SK-N-SH (cell line): Measurements from ENCODE around the gene MCTP1. TPM values are rescaled to one million over a fixed set of nuclear protein-coding genes. Genes with fewer than 3 reads are reported as not detected.
A peak's percentile ranks its signal among the peaks of the same experiment; 100 is the strongest.

Experiments used
- CTCF ChIA-PET: fragments of 300-600, 350-600 bp; formaldehyde crosslinking; extraction: SDS; loops from one replicate; lab custom pipeline; 2021; lab: Yijun Ruan, JAX
- POLR2A ChIA-PET: fragments of 350-600 bp; sonication (Branson Sonifier 250); formaldehyde crosslinking; extraction: SDS; loops from one replicate; lab custom pipeline; 2020; ENCODE audit warnings: antibody characterized with exemption, inconsistent platforms; lab: Yijun Ruan, JAX
- DNase-seq: peaks from one replicate; pipeline ENCODE4 v3.0.0; 2012
- H2AFZ ChIP-seq: fragments of 200-600 bp; sonication (generic); 2 replicates; pipeline ENCODE4 v1.8.1; 2016; ENCODE audit warnings: antibody characterized with exemption, mild to moderate bottlenecking, low read depth
- H3F3A ChIP-seq: fragments of 200-600 bp; sonication (generic); replicated peaks from 2 replicates; pipeline ENCODE3; 2016; ENCODE audit warnings: antibody characterized with exemption, mild to moderate bottlenecking; ENCODE audit not compliant: insufficient read depth
- H3K27ac ChIP-seq, 2 experiments: fragments of 200-500 bp in 1 of 2; fragments of 200-600 bp in 1 of 2; sonication (Bioruptor generic) in 1 of 2; sonication (generic), shearing (Covaris generic) in 1 of 2; 2 replicates each; pipeline versions ENCODE4 v1.5.1 to v1.6.1; 2014 to 2016; ENCODE audit warnings: low read depth in 2 of 2, inconsistent platforms in 1 of 2, low read length in 1 of 2, mild to moderate bottlenecking in 1 of 2, mixed read lengths in 1 of 2
- H3K27me3 ChIP-seq: fragments of 200-600 bp; sonication (generic), shearing (Covaris generic); 2 replicates; pipeline ENCODE4 v1.6.1; 2016; ENCODE audit warnings: mixed run types; ENCODE audit not compliant: insufficient read depth
- H3K36me3 ChIP-seq, 2 experiments: fragments of 200-500 bp in 1 of 2; fragments of 200-600 bp in 1 of 2; sonication (Bioruptor generic) in 1 of 2; sonication (generic) in 1 of 2; replicated peaks in 1 of 2; 2 replicates each; pipeline versions ENCODE3 to v1.5.1; 2014 to 2016; ENCODE audit warnings: low read length in 1 of 2, mild to moderate bottlenecking in 1 of 2; ENCODE audit not compliant: insufficient read depth in 2 of 2, control insufficient read depth in 1 of 2
- H3K4me1 ChIP-seq, 2 experiments: fragments of 200-500 bp in 1 of 2; fragments of 200-600 bp in 1 of 2; sonication (Bioruptor generic) in 1 of 2; sonication (generic), shearing (Covaris generic) in 1 of 2; 2 replicates each; pipeline versions ENCODE4 v1.5.1 to v1.6.1; 2014 to 2016; ENCODE audit warnings: low read depth in 1 of 2, low read length in 1 of 2, mixed run types in 1 of 2; ENCODE audit not compliant: insufficient read depth in 2 of 2, control insufficient read depth in 1 of 2
- H3K4me2 ChIP-seq: fragments of 200-600 bp; sonication (generic), shearing (Covaris generic); 2 replicates; pipeline ENCODE4 v1.6.1; 2017; ENCODE audit warnings: mixed run types
- H3K4me3 ChIP-seq, 2 experiments: fragments of 200-500 bp in 1 of 2; fragments of 200-600 bp in 1 of 2; sonication (Bioruptor generic) in 1 of 2; sonication (generic), shearing (Covaris generic) in 1 of 2; 2 replicates each; pipeline versions ENCODE4 v1.5.1 to v1.8.1; 2014 to 2016; ENCODE audit warnings: low read depth in 2 of 2, inconsistent platforms in 1 of 2, low read length in 1 of 2, mild to moderate bottlenecking in 1 of 2, mixed read lengths in 1 of 2, moderate library complexity in 1 of 2
- H3K79me2 ChIP-seq: fragments of 200-600 bp; sonication (generic); 2 replicates; pipeline ENCODE4 v1.8.1; 2017; ENCODE audit warnings: mild to moderate bottlenecking; ENCODE audit not compliant: insufficient read depth
- H3K9ac ChIP-seq: fragments of 200-600 bp; sonication (generic); 2 replicates; pipeline ENCODE4 v1.6.1; 2017; ENCODE audit warnings: mixed run types
- H3K9me2 ChIP-seq: fragments of 200-600 bp; sonication (generic); 2 replicates; pipeline ENCODE4 v1.6.1; 2017; ENCODE audit warnings: mixed run types
- H3K9me3 ChIP-seq: fragments of 200-600 bp; sonication (generic); 2 replicates; pipeline ENCODE4 v1.6.1; 2017; ENCODE audit warnings: mixed run types, mild to moderate bottlenecking, moderate library complexity
- H4K20me1 ChIP-seq: fragments of 200-600 bp; sonication (generic); 2 replicates; pipeline ENCODE4 v1.6.1; 2017; ENCODE audit warnings: mild to moderate bottlenecking, mixed run types; ENCODE audit not compliant: insufficient read depth
- CHD2 ChIP-seq: fragments of 150-350 bp; IDR thresholded peaks from 2 replicates; pipeline ENCODE4 v1.6.1; 2018; ENCODE audit warnings: low read length; ENCODE audit not compliant: partially characterized antibody
- ELF1 ChIP-seq: IDR thresholded peaks from 2 replicates; pipeline ENCODE4 v1.4.0; 2012
- FOSL2 ChIP-seq: IDR thresholded peaks from 2 replicates; pipeline ENCODE4 v1.4.0; 2012; ENCODE audit warnings: low read depth, mild to moderate bottlenecking, moderate library complexity, borderline replicate concordance
- FOXJ3 ChIP-seq: sonication (generic); formaldehyde crosslinking; IDR thresholded peaks from 2 replicates; pipeline ENCODE4 v1.5.1; 2020; ENCODE audit warnings: mild to moderate bottlenecking, missing genetic modification reagents
- FOXM1 ChIP-seq: IDR thresholded peaks from 2 replicates; pipeline ENCODE4 v1.4.0; 2012; ENCODE audit warnings: low read depth, mild to moderate bottlenecking
- GABPA ChIP-seq: IDR thresholded peaks from 2 replicates; pipeline ENCODE4 v1.4.0; 2012; ENCODE audit warnings: low read depth, mild to moderate bottlenecking
- GATA2 ChIP-seq: sonication (generic); formaldehyde crosslinking; IDR thresholded peaks from 2 replicates; pipeline ENCODE4 v1.5.0; 2020; ENCODE audit warnings: mild to moderate bottlenecking, missing genetic modification reagents
- IRF3 ChIP-seq: fragments of 150-350 bp; IDR thresholded peaks from 2 replicates; pipeline ENCODE4 v1.6.1; 2016; ENCODE audit warnings: mild to moderate bottlenecking, low read depth, low read length
- JUND ChIP-seq: IDR thresholded peaks from 2 replicates; pipeline ENCODE4 v1.4.0; 2012
- MEF2A ChIP-seq: IDR thresholded peaks from 2 replicates; pipeline ENCODE4 v1.4.0; 2012; ENCODE audit warnings: low read depth, borderline replicate concordance
- MXI1 ChIP-seq: IDR thresholded peaks from 2 replicates; pipeline ENCODE4 v1.6.1; 2012; ENCODE audit warnings: mild to moderate bottlenecking, low read depth, low read length, improper control_type of control experiment
- NFIC ChIP-seq: IDR thresholded peaks from 2 replicates; pipeline ENCODE4 v1.4.0; 2012; ENCODE audit warnings: borderline replicate concordance
- NRF1 ChIP-seq: IDR thresholded peaks from 2 replicates; pipeline ENCODE4 v1.6.1; 2012; ENCODE audit warnings: low read depth, mild to moderate bottlenecking, low read length
- PBX3 ChIP-seq: IDR thresholded peaks from 2 replicates; pipeline ENCODE4; 2012
- POLR2AphosphoS5 ChIP-seq: IDR thresholded peaks from 2 replicates; pipeline ENCODE4 v1.6.1; 2012; ENCODE audit warnings: low read depth, low read length
- RAD21 ChIP-seq: IDR thresholded peaks from 2 replicates; pipeline ENCODE4 v1.6.1; 2012; ENCODE audit warnings: mild to moderate bottlenecking, low read length
- REST ChIP-seq: IDR thresholded peaks from 2 replicates; pipeline ENCODE4 v1.6.1; 2012; ENCODE audit warnings: mild to moderate bottlenecking, low read depth, low read length, moderate library complexity
- RFX5 ChIP-seq: IDR thresholded peaks from 2 replicates; pipeline ENCODE4 v1.6.1; 2012; ENCODE audit warnings: mild to moderate bottlenecking, improper control_type of control experiment, low read length
- RXRA ChIP-seq: IDR thresholded peaks from 2 replicates; pipeline ENCODE4 v1.4.0; 2012; ENCODE audit warnings: low read depth, mild to moderate bottlenecking, borderline replicate concordance
- SIN3A ChIP-seq: IDR thresholded peaks from 2 replicates; pipeline ENCODE4 v1.6.1; 2012; ENCODE audit warnings: low read depth, mild to moderate bottlenecking, low read length, moderate library complexity, borderline replicate concordance
- SMC3 ChIP-seq: IDR thresholded peaks from 2 replicates; pipeline ENCODE4 v1.6.1; 2012; ENCODE audit warnings: low read depth, low read length, improper control_type of control experiment
- TAF1 ChIP-seq: IDR thresholded peaks from 2 replicates; pipeline ENCODE4 v1.6.1; 2012; ENCODE audit warnings: low read depth, mild to moderate bottlenecking, low read length, moderate library complexity, borderline replicate concordance
- USF1 ChIP-seq: IDR thresholded peaks from 2 replicates; pipeline ENCODE4 v1.4.0; 2012; ENCODE audit warnings: low read depth, borderline replicate concordance
- USF2 ChIP-seq: fragments of 150-350 bp; IDR thresholded peaks from 2 replicates; pipeline ENCODE4 v1.6.1; 2017; ENCODE audit warnings: antibody characterized with exemption, low read length, low read depth, borderline replicate concordance
- YY1 ChIP-seq: IDR thresholded peaks from 2 replicates; pipeline ENCODE4 v1.4.0; 2012; ENCODE audit warnings: low read depth, mild to moderate bottlenecking
- WGBS: methylation state at CpG from one replicate; pipeline ENCODE4 v1.1.6; 2017; ENCODE audit warnings: low lambda C conversion rate; 5-methylcytosine and 5-hydroxymethylcytosine counted together
- polyA plus RNA-seq, 3 experiments: library from polyadenylated mRNA; depleted of rRNA; stranded (reverse); fragments of >200 nt; gene quantifications; 2 replicates each; pipeline ENCODE4 v1.2.3, GENCODE V29; 2012

MCTP1 gene
- polyA plus RNA-seq, 1 of the 3 experiments (the other 2 are of a cell fraction), result 0.53 TPM

GRCh38 chr5:94775088-94775487, 509.8 kb downstream of the MCTP1 start (continued):
- TF ChIP-seq YY1, result no peak
- no peak for TF ChIP-seq NRF1
- TF ChIP-seq CHD2, result peak; percentile 26
- TF ChIP-seq FOSL2, result no peak
- TF ChIP-seq GABPA, result no peak
- TF ChIP-seq FOXJ3, result peak; percentile 62
- TF ChIP-seq PBX3, result 0 out of 2 replicates have a peak, but pooled peaks have one; percentile 8
- TF ChIP-seq RXRA, result no peak
- TF ChIP-seq NFIC, result no peak

GRCh38 chr5:94771742-94772141, 513.2 kb downstream of the MCTP1 start:
- no peak overlapping the region for H3K27ac ChIP-seq
- H3K36me3 ChIP-seq, result no peaks in the 10 kb centered on the region
- H3K9me2 ChIP-seq, result no peaks in the 10 kb centered on the region
- no peaks in the 10 kb centered on the region for H4K20me1 ChIP-seq
- H3K27me3 ChIP-seq, result no peaks in the 10 kb centered on the region
- no peaks in the 10 kb centered on the region for H3K79me2 ChIP-seq
- no peak overlapping the region for H3K4me2 ChIP-seq
- H3K4me3 ChIP-seq, result no peak overlapping the region
- CTCF ChIA-PET, result interaction anchor here (0.9 to 1.6 kb wide), 3 partner anchors 9 to 34 kb away, joined by 3 to 4 read pairs (median 4); no protein-coding TSS in a partner anchor
- no peak overlapping the region for H2AFZ ChIP-seq
- H3K4me1 ChIP-seq, result peaks cover 0 to 18% of the 10 kb centered on the region in 2 experiments; a peak in 2 of 4 replicates
- H3K9me3 ChIP-seq, result no peaks in the 10 kb centered on the region
- 63% methylated on average over 2 of the region's 2 CpGs for WGBS
- POLR2A ChIA-PET, result no interaction called here
- H3F3A ChIP-seq, result no peaks in the 10 kb centered on the region
- H3K9ac ChIP-seq, result no peak overlapping the region
- no peak for DNase-seq
- TF ChIP-seq USF2, result no peak
- TF ChIP-seq FOXM1, result no peak
- TF ChIP-seq YY1, result no peak
- TF ChIP-seq RAD21, result no peak
- TF ChIP-seq PBX3, result no peak
- TF ChIP-seq ELF1, result no peak
- no peak for TF ChIP-seq JUND
- TF ChIP-seq POLR2AphosphoS5, result no peak
- TF ChIP-seq GABPA, result no peak
- TF ChIP-seq MXI1, result no peak
- no peak for TF ChIP-seq IRF3
- TF ChIP-seq USF1, result no peak
- TF ChIP-seq GATA2 (CRISPR knock-in tag), result no peak
- TF ChIP-seq TAF1, result no peak
- no peak for TF ChIP-seq REST
- TF ChIP-seq MEF2A, result no peak
- no peak for TF ChIP-seq RFX5
- TF ChIP-seq SMC3, result no peak
- TF ChIP-seq SIN3A, result no peak
